Upper lobe of right lung (tissue), 1 donor: ENCODE data around the gene KLHL2. TPM values are rescaled to one million over a fixed set of nuclear protein-coding genes. Genes with fewer than 3 reads are reported as not detected.

Source experiments
- ATAC-seq: fragments of 200-7000 bp; cut with Tn5 transposase; one replicate; pipeline ENCODE4 v1.9.1; 2020; ENCODE audit warnings: mild to moderate bottlenecking, moderate library complexity
- DNase-seq: peaks from one replicate; pipeline ENCODE4 v3.0.0-alpha.2; 2020
- H3K27ac ChIP-seq: fragments of 200-600 bp; one replicate; pipeline ENCODE4 v1.8.0; 2022
- H3K27me3 ChIP-seq: fragments of 200-600 bp; one replicate; pipeline ENCODE4 v1.8.0; 2022; ENCODE audit warnings: mild to moderate bottlenecking
- H3K36me3 ChIP-seq: fragments of 200-600 bp; one replicate; pipeline ENCODE4 v1.8.0; 2022
- H3K4me1 ChIP-seq: fragments of 200-600 bp; one replicate; pipeline ENCODE4 v1.8.0; 2022
- H3K4me3 ChIP-seq: fragments of 200-600 bp; one replicate; pipeline ENCODE4 v1.8.0; 2022; ENCODE audit warnings: mild to moderate bottlenecking
- H3K9me3 ChIP-seq: fragments of 200-600 bp; one replicate; pipeline ENCODE4 v1.8.0; 2022
- CTCF ChIP-seq: fragments of 200-600 bp; IDR thresholded peaks from one replicate; pipeline ENCODE4 v1.8.0; 2022; ENCODE audit warnings: antibody characterized with exemption
- intact Hi-C: fragments of 100-400 bp; cut with DNase I; formaldehyde crosslinking; loops from one replicate; pipeline ENCODE4 v1.11.0; 2022
- total RNA-seq: library from RNA; stranded (reverse); fragmentation: NEBNext Ultra II Directional; extraction: Animal tissue kit (Norgen Biotek cat#: 25700); gene quantifications from one replicate; pipeline ENCODE4 v1.2.1, GENCODE V29; 2021
- donor health status: DM: no; HTN: yes; CAD: no; lungs with severe emphysema.

KLHL2 gene
- total RNA-seq, 1 donor from 2014 or later = 44.3 TPM

GRCh38 chr4:165324918-165325304 is 117.5 kb downstream of the KLHL2 start:
- ATAC-seq (no peak), DNase-seq (no peak)
- no peak for TF ChIP-seq CTCF
- intact Hi-C loops = no loop called here
- H3K9me3 ChIP-seq = no peaks in the 10 kb centered on the region
- no peaks in the 10 kb centered on the region for H3K36me3 ChIP-seq
- H3K27ac ChIP-seq = no peak overlapping the region
- peaks cover 5% of the 10 kb centered on the region for H3K4me1 ChIP-seq
- H3K4me3 ChIP-seq = no peak overlapping the region
- H3K27me3 ChIP-seq = no peaks in the 10 kb centered on the region

GRCh38 chr4:165325732-165326512 is 118.6 kb downstream of the KLHL2 start:
- DNase-seq = no peak
- Histone ChIP-seq H3K27ac (peak overlapping the region; percentile 88), H3K4me1 (peaks cover 5% of the 10 kb centered on the region), H3K9me3 (no peaks in the 10 kb centered on the region), H3K36me3 (peaks cover 4% of the 10 kb centered on the region), H3K4me3 (peak overlapping the region; percentile 92), H3K27me3 (no peaks in the 10 kb centered on the region)
- intact Hi-C loops = no loop called here
- ATAC-seq = peak; percentile 5
- TF ChIP-seq CTCF = no peak

- H3K27ac ChIP-seq = peak overlapping the region; percentile 88
- H3K9me3 ChIP-seq = no peaks in the 10 kb centered on the region
- peaks cover 7% of the 10 kb centered on the region for H3K36me3 ChIP-seq
- no peak for TF ChIP-seq CTCF
- peaks cover 5% of the 10 kb centered on the region for H3K4me1 ChIP-seq
- DNase-seq = no peak
- H3K4me3 ChIP-seq = peak overlapping the region; percentile 92
- no peaks in the 10 kb centered on the region for H3K27me3 ChIP-seq
- ATAC-seq = peak; percentile 39
- intact Hi-C loops = no loop called here
Measured at GRCh38 chr4:165326831-165327210, 119.5 kb downstream of the KLHL2 start.

- peaks cover 5% of the 10 kb centered on the region for H3K4me1 ChIP-seq
- no peaks in the 10 kb centered on the region for H3K9me3 ChIP-seq
- H3K4me3 ChIP-seq = peak within 1 kb of the TSS; percentile 92
- peak; percentile 100 for DNase-seq
- peak within 1 kb of the TSS; percentile 88 for H3K27ac ChIP-seq
- H3K36me3 ChIP-seq = peaks cover 7% of the 10 kb centered on the region
- ATAC-seq = peak; percentile 98
- no peaks in the 10 kb centered on the region for H3K27me3 ChIP-seq
- no peak for TF ChIP-seq CTCF
- intact Hi-C loops = no loop called here
Measured at GRCh38 chr4:165327211-165328100, 120.1 kb downstream of the KLHL2 start, which contains the start of gene MSMO1. MSMO1 (plus strand) TSS chr4:165327669; CDS start chr4:165333371, 5,702 bp downstream.

- intact Hi-C loops = no loop called here
- Histone ChIP-seq H3K27ac (peak overlapping the region; percentile 78), H3K9me3 (no peaks in the 10 kb centered on the region), H3K4me3 (peak overlapping the region; percentile 92), H3K27me3 (no peaks in the 10 kb centered on the region), H3K36me3 (peaks cover 7% of the 10 kb centered on the region), H3K4me1 (peaks cover 5% of the 10 kb centered on the region)
- ATAC-seq (no peak), DNase-seq (no peak)
- no peak for TF ChIP-seq CTCF
Measured at GRCh38 chr4:165328101-165328425, 120.7 kb downstream of the KLHL2 start.
